Astrocyte (in vitro differentiated cells and primary cell): ENCODE measurements around the gene SMARCA1.

Experiments used
- EZH2 ChIP-seq: IDR thresholded peaks from 2 replicates; pipeline ENCODE4 v1.6.1; 2012; ENCODE audit warnings: mild to moderate bottlenecking, low read length, inconsistent platforms; ENCODE audit not compliant: insufficient read depth
- TF ChIP-seq, protein P1 (sequence below): IDR thresholded peaks from 2 replicates; pipeline ENCODE4 v1.5.1; 2011; ENCODE audit warnings: low read depth, mild to moderate bottlenecking, inconsistent platforms, low read length, moderate library complexity; ENCODE audit not compliant: insufficient read depth

DNA sequence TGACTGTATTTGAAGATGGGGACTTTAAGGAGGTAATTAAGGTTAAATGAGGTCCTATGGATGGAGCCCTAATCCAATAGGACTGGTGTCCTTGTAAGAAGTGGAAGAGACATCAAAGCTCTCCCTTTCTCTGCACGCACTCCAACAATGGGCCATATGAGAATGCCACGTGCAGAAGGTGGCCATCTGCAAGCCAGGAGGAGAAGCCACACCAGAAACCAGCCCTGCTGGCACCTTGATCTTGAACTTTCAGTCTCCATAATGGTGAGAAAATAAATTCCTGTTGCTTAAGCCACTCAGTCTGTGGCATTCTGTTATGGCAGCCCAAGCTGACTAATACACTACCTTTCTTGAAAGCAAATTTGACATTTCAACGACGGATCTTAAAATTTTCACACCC lies 73.2 kb downstream of the SMARCA1 start:
- TF ChIP-seq, protein P1, sequence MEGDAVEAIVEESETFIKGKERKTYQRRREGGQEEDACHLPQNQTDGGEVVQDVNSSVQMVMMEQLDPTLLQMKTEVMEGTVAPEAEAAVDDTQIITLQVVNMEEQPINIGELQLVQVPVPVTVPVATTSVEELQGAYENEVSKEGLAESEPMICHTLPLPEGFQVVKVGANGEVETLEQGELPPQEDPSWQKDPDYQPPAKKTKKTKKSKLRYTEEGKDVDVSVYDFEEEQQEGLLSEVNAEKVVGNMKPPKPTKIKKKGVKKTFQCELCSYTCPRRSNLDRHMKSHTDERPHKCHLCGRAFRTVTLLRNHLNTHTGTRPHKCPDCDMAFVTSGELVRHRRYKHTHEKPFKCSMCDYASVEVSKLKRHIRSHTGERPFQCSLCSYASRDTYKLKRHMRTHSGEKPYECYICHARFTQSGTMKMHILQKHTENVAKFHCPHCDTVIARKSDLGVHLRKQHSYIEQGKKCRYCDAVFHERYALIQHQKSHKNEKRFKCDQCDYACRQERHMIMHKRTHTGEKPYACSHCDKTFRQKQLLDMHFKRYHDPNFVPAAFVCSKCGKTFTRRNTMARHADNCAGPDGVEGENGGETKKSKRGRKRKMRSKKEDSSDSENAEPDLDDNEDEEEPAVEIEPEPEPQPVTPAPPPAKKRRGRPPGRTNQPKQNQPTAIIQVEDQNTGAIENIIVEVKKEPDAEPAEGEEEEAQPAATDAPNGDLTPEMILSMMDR = no peak
- no peak for TF ChIP-seq EZH2
